Loucy (cell line): ENCODE data around the gene GAPDH.

Experiments used
- CTCF ChIP-seq: fragments of 200-600 bp; sonication (generic); conservative IDR thresholded peaks from 2 replicates; pipeline ENCODE4 v1.5.1; 2014; ENCODE audit warnings: mild to moderate bottlenecking, antibody characterized with exemption, low read length
- EZH2phosphoT487 ChIP-seq: fragments of 200-600 bp; IDR thresholded peaks from 2 replicates; pipeline ENCODE4 v1.6.1; 2018; ENCODE audit warnings: antibody characterized with exemption, mild to moderate bottlenecking, moderate library complexity, borderline replicate concordance

GRCh38 chr12:6560501-6561205 is 26.3 kb downstream of the GAPDH start:
- TF ChIP-seq CTCF (no peak), EZH2phosphoT487 (no peak)
